ENCODE results near the gene NPIPA8.
"Not testable (repeated sequence)": the region's sequence is repeated elsewhere in the genome, so short reads cannot be mapped to it uniquely, and the experiment has no call there.

The NPIPA8 gene

GRCh38 chr16:18336636-18337035, at the start of gene NPIPA8:
Gene NPIPA8 (minus strand): TSS chr16:18336736. CDS start chr16:18332662, 4,074 bp downstream.
- DNase-seq, result not testable (repeated sequence)

GRCh38 chr16:18385285-18385684, 48.7 kb upstream of the NPIPA8 start:
- DNase-seq, result not testable (repeated sequence)

- DNase-seq, result not testable (repeated sequence)
These were observed 48.3 kb upstream of the NPIPA8 start for GRCh38 chr16:18384869-18385268.

- not testable (repeated sequence) for DNase-seq
These were observed 47.6 kb upstream of the NPIPA8 start for GRCh38 chr16:18384098-18384636.

GRCh38 chr16:18382696-18383095, 46.2 kb upstream of the NPIPA8 start:
- not testable (repeated sequence) for DNase-seq

GRCh38 chr16:18347742-18348141, 11.2 kb upstream of the NPIPA8 start:
- not testable (repeated sequence) for DNase-seq

GRCh38 chr16:18346993-18347392, 10.5 kb upstream of the NPIPA8 start:
- DNase-seq, result not testable (repeated sequence)

GRCh38 chr16:18344634-18345033, 8.1 kb upstream of the NPIPA8 start:
- not testable (repeated sequence) for DNase-seq

GRCh38 chr16:18341986-18342385, 5.5 kb upstream of the NPIPA8 start:
- not testable (repeated sequence) for DNase-seq

GRCh38 chr16:18341417-18341960, 5.0 kb upstream of the NPIPA8 start:
- DNase-seq, result not testable (repeated sequence)

- DNase-seq, result not testable (repeated sequence)
These were observed 2.7 kb upstream of the NPIPA8 start for GRCh38 chr16:18339210-18339609.

- not testable (repeated sequence) for DNase-seq
These were observed 24.7 kb downstream of the NPIPA8 start for GRCh38 chr16:18311811-18312210.

- DNase-seq, result not testable (repeated sequence)
These were observed 27.4 kb downstream of the NPIPA8 start for GRCh38 chr16:18309159-18309558.

GRCh38 chr16:18307241-18307640, 29.3 kb downstream of the NPIPA8 start:
- DNase-seq, result not testable (repeated sequence)

GRCh38 chr16:18306066-18306465, 30.5 kb downstream of the NPIPA8 start:
- not testable (repeated sequence) for DNase-seq

GRCh38 chr16:18303059-18303706, 33.4 kb downstream of the NPIPA8 start:
- DNase-seq, result not testable (repeated sequence)

- DNase-seq, result not testable (repeated sequence)
These were observed 38.8 kb downstream of the NPIPA8 start for GRCh38 chr16:18297714-18298113.

- not testable (repeated sequence) for DNase-seq
These were observed 39.6 kb downstream of the NPIPA8 start for GRCh38 chr16:18296931-18297330.

GRCh38 chr16:18294371-18294770, 42.2 kb downstream of the NPIPA8 start:
- not testable (repeated sequence) for DNase-seq

GRCh38 chr16:18293337-18293956, 43.1 kb downstream of the NPIPA8 start:
- DNase-seq, result not testable (repeated sequence)

GRCh38 chr16:18290959-18291358, 45.6 kb downstream of the NPIPA8 start:
- DNase-seq, result not testable (repeated sequence)

GRCh38 chr16:18286342-18286741, 50.2 kb downstream of the NPIPA8 start:
- not testable (repeated sequence) for DNase-seq

GRCh38 chr16:18280319-18280718, 56.2 kb downstream of the NPIPA8 start:
- not testable (repeated sequence) for DNase-seq

- DNase-seq, result not testable (repeated sequence)
These were observed 59.8 kb downstream of the NPIPA8 start for GRCh38 chr16:18276756-18277155.

Data from NCI-H2029 (cell line).